ENCODE results near the gene RHEB.

DNA sequence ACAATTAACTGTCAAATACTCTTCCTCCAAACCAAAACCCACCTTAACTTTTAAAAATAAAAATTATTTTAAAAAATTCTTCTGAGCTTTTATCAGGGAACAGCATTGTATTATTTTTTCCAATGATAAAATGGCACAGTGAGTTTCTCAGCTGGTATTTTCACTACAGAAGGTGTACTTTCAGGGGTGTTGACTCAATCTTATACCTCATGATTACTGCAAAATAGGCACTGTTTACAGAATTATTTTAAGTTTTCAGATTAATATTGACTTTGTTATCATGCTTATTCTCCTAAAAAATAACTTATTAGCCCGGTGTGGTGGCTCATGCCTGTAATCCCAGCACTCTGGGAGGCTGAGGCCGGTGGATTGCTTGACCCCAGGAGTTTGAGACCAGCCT is 24.3 kb downstream of the RHEB start:
- TF ChIP-seq, protein P1, sequence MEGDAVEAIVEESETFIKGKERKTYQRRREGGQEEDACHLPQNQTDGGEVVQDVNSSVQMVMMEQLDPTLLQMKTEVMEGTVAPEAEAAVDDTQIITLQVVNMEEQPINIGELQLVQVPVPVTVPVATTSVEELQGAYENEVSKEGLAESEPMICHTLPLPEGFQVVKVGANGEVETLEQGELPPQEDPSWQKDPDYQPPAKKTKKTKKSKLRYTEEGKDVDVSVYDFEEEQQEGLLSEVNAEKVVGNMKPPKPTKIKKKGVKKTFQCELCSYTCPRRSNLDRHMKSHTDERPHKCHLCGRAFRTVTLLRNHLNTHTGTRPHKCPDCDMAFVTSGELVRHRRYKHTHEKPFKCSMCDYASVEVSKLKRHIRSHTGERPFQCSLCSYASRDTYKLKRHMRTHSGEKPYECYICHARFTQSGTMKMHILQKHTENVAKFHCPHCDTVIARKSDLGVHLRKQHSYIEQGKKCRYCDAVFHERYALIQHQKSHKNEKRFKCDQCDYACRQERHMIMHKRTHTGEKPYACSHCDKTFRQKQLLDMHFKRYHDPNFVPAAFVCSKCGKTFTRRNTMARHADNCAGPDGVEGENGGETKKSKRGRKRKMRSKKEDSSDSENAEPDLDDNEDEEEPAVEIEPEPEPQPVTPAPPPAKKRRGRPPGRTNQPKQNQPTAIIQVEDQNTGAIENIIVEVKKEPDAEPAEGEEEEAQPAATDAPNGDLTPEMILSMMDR (IDR thresholded peaks at IDR 0.05), result no peak
- no peak for TF ChIP-seq POLR2A (IDR thresholded peaks at IDR 0.05)

Data from heart left ventricle (tissue), 13 donors.